ENCODE data around the gene IPO8. TPM values are rescaled to one million over a fixed set of nuclear protein-coding genes. Genes with fewer than 3 reads are reported as not detected.
"Not testable (repeated sequence)": the region's sequence is repeated elsewhere in the genome, so short reads cannot be mapped to it uniquely, and the experiment has no call there.

IPO8 gene
- total RNA-seq, 4 donors from 2014 or later, result 34.7 to 73.9 (median 44.7) TPM

- Histone ChIP-seq H3K27me3 (no peaks in the 10 kb centered on the region), H3K27ac (no peak overlapping the region), H3K36me3 (no peaks in the 10 kb centered on the region), H3K4me1 (no peaks in the 10 kb centered on the region), H3K9me3 (no peaks in the 10 kb centered on the region), H3K4me3 (no peak overlapping the region)
- WGBS, 2 donors (ENCODE audit: low coverage in 1 of 2), result 31 to 64% methylated on average over 1 of the region's 1 CpG
- TF ChIP-seq POLR2AphosphoS5 (IDR thresholded peaks at IDR 0.05) (no peak), CTCF (IDR thresholded peaks at IDR 0.05) (no peak), POLR2A (IDR thresholded peaks at IDR 0.05) (no peak), EP300 (IDR thresholded peaks at IDR 0.05) (no peak)
- ATAC-seq, result no peak
Measured at GRCh38 chr12:30622509-30622908, 73.2 kb downstream of the IPO8 start.

GRCh38 chr12:30621663-30622241 is 73.9 kb downstream of the IPO8 start:
- H3K27me3 ChIP-seq, H3K27ac ChIP-seq, ATAC-seq, H3K36me3 ChIP-seq, H3K4me3 ChIP-seq, H3K9me3 ChIP-seq, H3K4me1 ChIP-seq: not testable (repeated sequence)
- 88 to 100% methylated on average over 2 of the region's 4 CpGs for WGBS, 2 donors (ENCODE audit: low coverage in 1 of 2)

- TF ChIP-seq POLR2AphosphoS5 (IDR thresholded peaks at IDR 0.05) (no peak), CTCF (IDR thresholded peaks at IDR 0.05) (no peak), POLR2A (IDR thresholded peaks at IDR 0.05) (no peak), EP300 (IDR thresholded peaks at IDR 0.05) (no peak)
- H3K27me3 ChIP-seq, result no peaks in the 10 kb centered on the region
- no peak for ATAC-seq
- H3K36me3 ChIP-seq, result no peaks in the 10 kb centered on the region
- H3K27ac ChIP-seq, result no peak overlapping the region
- WGBS, 2 donors (ENCODE audit: low coverage in 1 of 2), result 69 to 72% methylated on average over 5 of the region's 5 CpGs
- no peak overlapping the region for H3K4me3 ChIP-seq
- no peaks in the 10 kb centered on the region for H3K4me1 ChIP-seq
- no peaks in the 10 kb centered on the region for H3K9me3 ChIP-seq
Measured at GRCh38 chr12:30617346-30618016, 78.2 kb downstream of the IPO8 start.

- TF ChIP-seq CTCF (IDR thresholded peaks at IDR 0.05) (no peak), POLR2AphosphoS5 (IDR thresholded peaks at IDR 0.05) (no peak), EP300 (IDR thresholded peaks at IDR 0.05) (no peak), POLR2A (IDR thresholded peaks at IDR 0.05) (no peak)
- no peak overlapping the region for H3K27ac ChIP-seq
- no peak overlapping the region for H3K4me3 ChIP-seq
- no peak for ATAC-seq
- H3K27me3 ChIP-seq, result no peaks in the 10 kb centered on the region
- no peaks in the 10 kb centered on the region for H3K36me3 ChIP-seq
- no peaks in the 10 kb centered on the region for H3K9me3 ChIP-seq
- no peaks in the 10 kb centered on the region for H3K4me1 ChIP-seq
Measured at GRCh38 chr12:30614031-30614430, 81.6 kb downstream of the IPO8 start.

- 28 to 39% methylated on average over 2 of the region's 2 CpGs for whole genome bisulfite sequencing, 2 donors (ENCODE audit: low coverage in 1 of 2)
- no peak for ATAC-seq
- no peaks in the 10 kb centered on the region for H3K27me3 ChIP-seq
- no peak overlapping the region for H3K27ac ChIP-seq
- no peak overlapping the region for H3K4me3 ChIP-seq
- peaks cover 0 to 2% (median 0%) of the 10 kb centered on the region in 3 donors for H3K9me3 ChIP-seq
- TF ChIP-seq POLR2AphosphoS5 (IDR thresholded peaks at IDR 0.05), result no peak
- no peaks in the 10 kb centered on the region for H3K36me3 ChIP-seq
- H3K4me1 ChIP-seq, result no peaks in the 10 kb centered on the region
Measured at GRCh38 chr12:30613119-30613830, 82.4 kb downstream of the IPO8 start.

GRCh38 chr12:30610718-30611117 is 85.0 kb downstream of the IPO8 start:
- TF ChIP-seq POLR2AphosphoS5 (IDR thresholded peaks at IDR 0.05), result no peak
- TF ChIP-seq EP300 (IDR thresholded peaks at IDR 0.05), result no peak
- TF ChIP-seq CTCF (IDR thresholded peaks at IDR 0.05), result no peak
- no peak for TF ChIP-seq POLR2A (IDR thresholded peaks at IDR 0.05)
- 89 to 100% methylated on average over 1 of the region's 1 CpG for WGBS, 2 donors (ENCODE audit: low coverage in 1 of 2)
- ATAC-seq, result no peak
- Histone ChIP-seq H3K36me3 (no peaks in the 10 kb centered on the region), H3K9me3 (peaks cover 0 to 5% (median 0%) of the 10 kb centered on the region in 3 donors), H3K27ac (no peak overlapping the region), H3K27me3 (no peaks in the 10 kb centered on the region), H3K4me1 (no peaks in the 10 kb centered on the region), H3K4me3 (no peak overlapping the region)

- not testable (repeated sequence) for H3K27ac ChIP-seq, H3K27me3 ChIP-seq, H3K4me3 ChIP-seq, H3K36me3 ChIP-seq, H3K4me1 ChIP-seq, ATAC-seq, H3K9me3 ChIP-seq
Measured at GRCh38 chr12:30609819-30610218, 85.8 kb downstream of the IPO8 start.

GRCh38 chr12:30604302-30604701 is 91.4 kb downstream of the IPO8 start:
- H3K27ac ChIP-seq, H3K4me3 ChIP-seq, H3K27me3 ChIP-seq, H3K36me3 ChIP-seq, ATAC-seq, H3K4me1 ChIP-seq: not testable (repeated sequence)
- WGBS, 2 donors (ENCODE audit: low coverage in 1 of 2), result 80% methylated on average over 2 of the region's 6 CpGs; no CpG with 5 or more reads in 1 of the 2 donors
- peaks cover 0 to 22% (median 0%) of the 10 kb centered on the region in 3 donors for H3K9me3 ChIP-seq
